Endothelial cell of umbilical vein (primary cell): ENCODE measurements around the gene HDAC9.

ENCODE experiments used
- CTCF ChIP-seq, 2 donors: IDR thresholded peaks; 1 replicate in 1 of 2; 2 replicates in 1 of 2; pipeline ENCODE4 v1.5.1; 2011; ENCODE audit warnings: low read length in 2 of 2, mild to moderate bottlenecking in 2 of 2, moderate library complexity in 2 of 2, control low read depth in 1 of 2, inconsistent platforms in 1 of 2, low read depth in 1 of 2; ENCODE audit not compliant: insufficient read depth in 1 of 2; ENCODE audit errors: extremely low read depth in 1 of 2
- EZH2 ChIP-seq: IDR thresholded peaks from 2 replicates; pipeline ENCODE4 v1.6.1; 2012; ENCODE audit warnings: borderline replicate concordance, low read depth, mild to moderate bottlenecking, moderate library complexity, low read length, inconsistent platforms; ENCODE audit not compliant: severe bottlenecking
- FOS ChIP-seq: IDR thresholded peaks from 2 replicates; pipeline ENCODE4 v1.6.1; 2011; ENCODE audit warnings: mild to moderate bottlenecking, low read length, moderate library complexity, borderline replicate concordance; ENCODE audit not compliant: insufficient read depth
- MAX ChIP-seq: IDR thresholded peaks from 2 replicates; pipeline ENCODE4 v1.6.1; 2011; ENCODE audit not compliant: insufficient read depth, insufficient read length
- MYC ChIP-seq: IDR thresholded peaks from one replicate; pipeline ENCODE4 v1.6.1; 2011; ENCODE audit warnings: mild to moderate bottlenecking, low read depth, low read length
- POLR2A ChIP-seq: IDR thresholded peaks from 2 replicates; pipeline ENCODE4 v1.6.1; 2012; ENCODE audit warnings: low read depth, mild to moderate bottlenecking, control low read depth, low read length
- POLR2AphosphoS5 ChIP-seq: IDR thresholded peaks from 2 replicates; pipeline ENCODE4 v1.6.1; 2012; ENCODE audit warnings: low read depth, mild to moderate bottlenecking, control low read depth, low read length, moderate library complexity; ENCODE audit not compliant: insufficient read depth

GRCh38 chr7:18597754-18598153, 102.2 kb downstream of the HDAC9 start:
- TF ChIP-seq CTCF (IDR thresholded peaks at IDR 0.05; ENCODE audit: extremely low read depth in 1 of 2, insufficient read depth in 1 of 2, low read depth in 1 of 2, low read length in 2 of 2) (no peak), POLR2A (no peak), EZH2 (no peak), FOS (no peak), POLR2AphosphoS5 (no peak), MAX (no peak), MYC (no peak)
